ENCODE measurements around the gene SFXN4.

GRCh38 chr10:119135513-119135881, 30.0 kb downstream of the SFXN4 start:
- TF ChIP-seq CTCF (IDR thresholded peaks at IDR 0.05) = no peak
- no peak for TF ChIP-seq POLR2A (IDR thresholded peaks at IDR 0.05)
